ENCODE results near the gene ABCD4.

- no peak for TF ChIP-seq CTCF (IDR thresholded peaks at IDR 0.05)
- TF ChIP-seq POLR2A (IDR thresholded peaks at IDR 0.05), result no peak
Observed at GRCh38 chr14:74241652-74242017, 61.1 kb downstream of the ABCD4 start.
